Astrocyte (in vitro differentiated cells and primary cell): ENCODE measurements around the gene CC2D1B. TPM values are rescaled to one million over a fixed set of nuclear protein-coding genes. Genes with fewer than 3 reads are reported as not detected.
A peak's percentile ranks its signal among the peaks of the same experiment; 100 is the strongest.

Source experiments
- DNase-seq: peaks from one replicate; pipeline ENCODE4 v3.0.0-alpha.2; 2010; ENCODE audit warnings: low read depth
- FAIRE-seq: peaks from 2 replicates; lab custom pipeline; 2011; peaks lifted over from hg19 to GRCh38; lab: Jason Lieb, UNC
- H2AFZ ChIP-seq: 2 replicates; pipeline ENCODE4 v1.6.0; 2012; ENCODE audit warnings: low read depth, low read length, inconsistent platforms
- H3K27ac ChIP-seq: 2 replicates; pipeline ENCODE4 v1.5.1; 2011; ENCODE audit warnings: low read depth, low read length, inconsistent platforms
- H3K27me3 ChIP-seq: 2 replicates; pipeline ENCODE4 v1.6.0; 2011; ENCODE audit warnings: low read length, inconsistent platforms; ENCODE audit not compliant: insufficient read depth
- H3K36me3 ChIP-seq: 2 replicates; pipeline ENCODE4 v1.5.1; 2011; ENCODE audit warnings: low read length, inconsistent platforms; ENCODE audit not compliant: insufficient read depth
- H3K4me1 ChIP-seq: 2 replicates; pipeline ENCODE4 v1.5.1; 2011; ENCODE audit warnings: low read length, inconsistent platforms; ENCODE audit not compliant: insufficient read depth
- H3K4me2 ChIP-seq: 2 replicates; pipeline ENCODE4 v1.6.0; 2012; ENCODE audit warnings: low read length, inconsistent platforms
- H3K4me3 ChIP-seq: 2 replicates; pipeline ENCODE4 v1.5.1; 2011; ENCODE audit warnings: low read depth, mild to moderate bottlenecking, low read length, inconsistent platforms; ENCODE audit not compliant: insufficient read depth
- H3K79me2 ChIP-seq: 2 replicates; pipeline ENCODE4 v1.6.0; 2012; ENCODE audit warnings: mild to moderate bottlenecking, low read length, inconsistent platforms; ENCODE audit not compliant: insufficient read depth
- H3K9ac ChIP-seq: 2 replicates; pipeline ENCODE4 v1.6.0; 2012; ENCODE audit warnings: mild to moderate bottlenecking, low read length, inconsistent platforms
- H3K9me3 ChIP-seq: 2 replicates; pipeline ENCODE4 v1.5.1; 2012; ENCODE audit warnings: low read depth, mild to moderate bottlenecking, low read length, inconsistent platforms; ENCODE audit not compliant: insufficient read depth
- H4K20me1 ChIP-seq: 2 replicates; pipeline ENCODE4 v1.6.0; 2012; ENCODE audit warnings: low read length, inconsistent platforms; ENCODE audit not compliant: insufficient read depth
- H3K27ac Mint-ChIP-seq: one replicate; pipeline ENCODE4 v1.8.0; 2021; ENCODE audit warnings: mild to moderate bottlenecking, mixed read lengths; ENCODE audit not compliant: unreplicated experiment
- H3K27me3 Mint-ChIP-seq: one replicate; pipeline ENCODE4 v1.8.0; 2021; ENCODE audit warnings: low read depth, mixed read lengths; ENCODE audit not compliant: unreplicated experiment
- H3K36me3 Mint-ChIP-seq: one replicate; pipeline ENCODE4 v1.8.0; 2021; ENCODE audit warnings: low read depth, mixed read lengths; ENCODE audit not compliant: unreplicated experiment
- H3K4me1 Mint-ChIP-seq: one replicate; pipeline ENCODE4 v1.8.0; 2021; ENCODE audit warnings: low read depth, mixed read lengths; ENCODE audit not compliant: unreplicated experiment
- H3K4me3 Mint-ChIP-seq: one replicate; pipeline ENCODE4 v1.8.0; 2021; ENCODE audit warnings: mild to moderate bottlenecking, moderate library complexity, mixed read lengths; ENCODE audit not compliant: unreplicated experiment
- H3K9me3 Mint-ChIP-seq: one replicate; pipeline ENCODE4 v1.8.0; 2021; ENCODE audit warnings: mild to moderate bottlenecking, mixed read lengths; ENCODE audit not compliant: unreplicated experiment
- CTCF ChIP-seq: IDR thresholded peaks from 2 replicates; pipeline ENCODE4 v1.5.1; 2011; ENCODE audit warnings: low read depth, mild to moderate bottlenecking, inconsistent platforms, low read length, moderate library complexity; ENCODE audit not compliant: insufficient read depth
- EZH2 ChIP-seq: IDR thresholded peaks from 2 replicates; pipeline ENCODE4 v1.6.1; 2012; ENCODE audit warnings: mild to moderate bottlenecking, low read length, inconsistent platforms; ENCODE audit not compliant: insufficient read depth
- total RNA-seq: library from RNA; stranded (reverse); gene quantifications from 2 replicates; pipeline ENCODE4 v1.2.1, GENCODE V29; 2021

Gene CC2D1B
- total RNA-seq, 1 donor from 2014 or later, result 25.6 TPM

- H3K27ac ChIP-seq, result no peak overlapping the region
- no peak for DNase-seq
- TF ChIP-seq CTCF (peak; percentile 27), EZH2 (no peak)
These were observed 17.2 kb downstream of the CC2D1B start for GRCh38 chr1:52348704-52349300.

GRCh38 chr1:52346653-52347052 is 19.4 kb downstream of the CC2D1B start:
- peaks cover 4% of the 10 kb centered on the region for H3K36me3 Mint-ChIP-seq
- no peak overlapping the region for H3K4me3 ChIP-seq
- no peaks in the 10 kb centered on the region for H3K36me3 ChIP-seq
- H3K4me1 ChIP-seq, result peaks cover 9% of the 10 kb centered on the region
- no peak overlapping the region for H3K27ac Mint-ChIP-seq
- H3K27me3 ChIP-seq, result no peaks in the 10 kb centered on the region
- H3K4me1 Mint-ChIP-seq, result peaks cover 14% of the 10 kb centered on the region
- H3K9me3 Mint-ChIP-seq, result no peaks in the 10 kb centered on the region
- H3K4me3 Mint-ChIP-seq, result no peak overlapping the region
- H3K27me3 Mint-ChIP-seq, result no peaks in the 10 kb centered on the region
- no peak overlapping the region for H3K4me2 ChIP-seq
- FAIRE-seq (no peak), DNase-seq (no peak)
- no peak overlapping the region for H3K9ac ChIP-seq
- H3K9me3 ChIP-seq, result no peaks in the 10 kb centered on the region
- no peaks in the 10 kb centered on the region for H4K20me1 ChIP-seq
- no peaks in the 10 kb centered on the region for H3K79me2 ChIP-seq
- TF ChIP-seq EZH2, result no peak
- no peak for TF ChIP-seq CTCF
- no peak overlapping the region for H2AFZ ChIP-seq
- no peak overlapping the region for H3K27ac ChIP-seq

More at GRCh38 chr1:52348704-52349300, 17.2 kb downstream of the CC2D1B start:
- Histone ChIP-seq H3K79me2 (no peaks in the 10 kb centered on the region), H3K9ac (no peak overlapping the region), H3K27me3 (no peaks in the 10 kb centered on the region), H2AFZ (no peak overlapping the region), H4K20me1 (no peaks in the 10 kb centered on the region), H3K36me3 (peaks cover 10% of the 10 kb centered on the region), H3K4me2 (no peak overlapping the region), H3K4me3 (no peak overlapping the region), H3K4me1 (peaks cover 9% of the 10 kb centered on the region), H3K9me3 (no peaks in the 10 kb centered on the region)
- FAIRE-seq, result no peak
- no peaks in the 10 kb centered on the region for H3K27me3 Mint-ChIP-seq
- no peak overlapping the region for H3K4me3 Mint-ChIP-seq
- peaks cover 14% of the 10 kb centered on the region for H3K4me1 Mint-ChIP-seq
- H3K27ac Mint-ChIP-seq, result no peak overlapping the region
- H3K36me3 Mint-ChIP-seq, result peaks cover 12% of the 10 kb centered on the region
- no peaks in the 10 kb centered on the region for H3K9me3 Mint-ChIP-seq

GRCh38 chr1:52345252-52345651 is 20.8 kb downstream of the CC2D1B start:
- Mint-ChIP-seq H3K4me3 (no peak overlapping the region), H3K4me1 (peaks cover 5% of the 10 kb centered on the region), H3K9me3 (no peaks in the 10 kb centered on the region), H3K27ac (no peak overlapping the region), H3K36me3 (peaks cover 4% of the 10 kb centered on the region), H3K27me3 (no peaks in the 10 kb centered on the region)
- no peak for DNase-seq
- no peak for FAIRE-seq
- Histone ChIP-seq H3K9ac (no peak overlapping the region), H3K4me1 (no peaks in the 10 kb centered on the region), H2AFZ (no peak overlapping the region), H4K20me1 (no peaks in the 10 kb centered on the region), H3K9me3 (no peaks in the 10 kb centered on the region), H3K79me2 (no peaks in the 10 kb centered on the region), H3K4me2 (no peak overlapping the region), H3K4me3 (no peak overlapping the region), H3K27me3 (no peaks in the 10 kb centered on the region), H3K36me3 (no peaks in the 10 kb centered on the region), H3K27ac (no peak overlapping the region)
- no peak for TF ChIP-seq CTCF
- TF ChIP-seq EZH2, result no peak
